IPS-18a (cell line): Measurements from ENCODE around the gene IL27RA.

ENCODE experiments used
- H3K27ac ChIP-seq: one replicate; pipeline ENCODE4 v1.5.1; 2013; ENCODE audit warnings: low read length
- H3K27me3 ChIP-seq: one replicate; pipeline ENCODE4 v1.6.1; 2013; ENCODE audit warnings: mild to moderate bottlenecking, low read length; ENCODE audit not compliant: control insufficient read depth, insufficient read depth
- H3K36me3 ChIP-seq: one replicate; pipeline ENCODE4 v1.6.1; 2013; ENCODE audit warnings: low read depth, low read length; ENCODE audit not compliant: control insufficient read depth
- H3K4me1 ChIP-seq: one replicate; pipeline ENCODE4 v1.6.1; 2013; ENCODE audit warnings: low read depth, low read length; ENCODE audit not compliant: control insufficient read depth
- H3K4me3 ChIP-seq: one replicate; pipeline ENCODE4 v1.5.1; 2013; ENCODE audit warnings: low read length
- H3K9ac ChIP-seq: one replicate; pipeline ENCODE4 v1.6.1; 2013; ENCODE audit warnings: mild to moderate bottlenecking, low read length, moderate library complexity
- H3K9me3 ChIP-seq: one replicate; pipeline ENCODE4 v1.6.1; 2013; ENCODE audit warnings: low read depth, low read length; ENCODE audit not compliant: control insufficient read depth

The IL27RA gene

DNA sequence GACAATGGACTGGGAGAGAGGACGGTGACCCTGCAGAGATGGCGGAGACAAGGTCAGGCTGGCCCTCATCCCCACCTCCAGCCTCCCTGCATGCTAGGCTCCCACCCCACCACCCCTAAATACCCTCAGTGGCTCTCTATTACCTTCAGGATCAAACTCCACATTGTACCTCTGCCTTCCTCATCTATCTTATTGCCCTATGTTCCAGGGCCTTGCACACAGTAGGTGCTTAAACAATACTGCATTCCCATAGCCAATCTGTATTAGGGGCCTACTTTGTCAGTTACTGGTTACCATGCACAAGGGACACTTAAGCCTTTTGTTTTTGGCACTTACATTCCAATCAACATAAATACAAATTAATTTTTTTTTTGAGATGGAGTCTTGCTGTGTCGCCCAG, 23.8 kb downstream of the IL27RA start:
- peaks cover 5% of the 10 kb centered on the region for H3K4me1 ChIP-seq
- H3K4me3 ChIP-seq, result no peak overlapping the region
- H3K9me3 ChIP-seq, result no peaks in the 10 kb centered on the region
- no peak overlapping the region for H3K27ac ChIP-seq
- H3K36me3 ChIP-seq, result no peaks in the 10 kb centered on the region
- peaks cover 23% of the 10 kb centered on the region for H3K27me3 ChIP-seq
- no peak overlapping the region for H3K9ac ChIP-seq

DNA sequence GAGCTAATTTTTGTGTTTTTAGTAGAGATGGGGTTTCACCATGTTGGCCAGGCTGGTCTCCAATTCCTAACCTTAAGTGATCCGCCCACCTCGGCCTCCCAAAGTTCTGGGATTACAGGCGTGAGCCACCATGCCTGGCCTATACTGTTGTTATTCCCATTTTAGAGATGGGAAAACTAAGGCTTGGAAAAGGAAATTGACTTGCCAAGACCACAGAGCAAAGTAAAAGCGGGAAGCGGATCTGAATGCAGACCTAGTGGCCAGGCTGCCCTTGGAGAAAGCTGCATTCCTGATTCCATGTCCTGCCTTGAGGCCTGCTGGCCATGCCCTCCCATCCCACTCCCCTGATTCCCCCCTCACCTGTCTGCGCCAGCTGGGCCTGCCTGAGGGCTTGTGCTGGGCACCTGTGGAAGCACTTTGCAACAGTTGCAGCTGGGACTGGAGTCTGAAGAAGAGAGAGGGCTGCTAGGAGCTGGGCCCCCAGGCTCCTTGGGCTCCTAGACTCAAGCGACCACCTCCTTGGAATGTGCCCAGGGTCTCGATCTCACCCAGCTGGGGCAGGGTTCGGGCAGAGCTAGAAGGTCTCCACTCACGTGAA, 24.6 kb downstream of the IL27RA start:
- no peaks in the 10 kb centered on the region for H3K36me3 ChIP-seq
- peaks cover 23% of the 10 kb centered on the region for H3K27me3 ChIP-seq
- no peak overlapping the region for H3K9ac ChIP-seq
- H3K9me3 ChIP-seq, result no peaks in the 10 kb centered on the region
- H3K4me3 ChIP-seq, result no peak overlapping the region
- H3K4me1 ChIP-seq, result peaks cover 5% of the 10 kb centered on the region
- no peak overlapping the region for H3K27ac ChIP-seq

DNA sequence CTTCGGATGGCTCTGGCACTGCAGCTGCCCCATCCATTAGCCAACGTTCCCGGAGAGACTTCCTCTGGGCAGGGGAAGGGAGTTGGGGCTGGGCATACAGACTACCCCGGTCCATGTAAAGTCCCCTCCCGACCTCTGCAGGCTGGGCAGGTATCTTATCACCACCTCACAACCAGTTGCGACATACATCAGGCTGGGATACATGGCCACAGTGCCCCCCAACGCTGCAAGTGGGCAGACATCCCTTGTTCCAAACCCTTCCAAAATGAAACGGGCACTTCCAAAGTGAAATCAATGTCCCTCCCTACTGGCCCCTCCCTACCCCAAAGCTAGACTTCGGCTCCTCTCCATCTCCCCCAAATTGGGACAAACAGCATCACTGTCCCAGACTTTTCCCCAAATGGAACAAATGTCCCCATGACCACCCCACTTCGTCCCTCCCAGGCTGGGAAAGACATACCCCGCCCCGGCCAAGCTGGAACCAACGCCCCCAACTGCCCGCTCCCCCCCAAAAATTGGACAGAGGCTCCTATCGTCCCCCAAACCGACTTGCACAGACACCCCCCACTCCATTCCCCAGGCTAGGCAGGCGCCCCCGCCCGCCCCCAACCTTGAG, 25.3 kb downstream of the IL27RA start:
- H3K9ac ChIP-seq, result no peak overlapping the region

DNA sequence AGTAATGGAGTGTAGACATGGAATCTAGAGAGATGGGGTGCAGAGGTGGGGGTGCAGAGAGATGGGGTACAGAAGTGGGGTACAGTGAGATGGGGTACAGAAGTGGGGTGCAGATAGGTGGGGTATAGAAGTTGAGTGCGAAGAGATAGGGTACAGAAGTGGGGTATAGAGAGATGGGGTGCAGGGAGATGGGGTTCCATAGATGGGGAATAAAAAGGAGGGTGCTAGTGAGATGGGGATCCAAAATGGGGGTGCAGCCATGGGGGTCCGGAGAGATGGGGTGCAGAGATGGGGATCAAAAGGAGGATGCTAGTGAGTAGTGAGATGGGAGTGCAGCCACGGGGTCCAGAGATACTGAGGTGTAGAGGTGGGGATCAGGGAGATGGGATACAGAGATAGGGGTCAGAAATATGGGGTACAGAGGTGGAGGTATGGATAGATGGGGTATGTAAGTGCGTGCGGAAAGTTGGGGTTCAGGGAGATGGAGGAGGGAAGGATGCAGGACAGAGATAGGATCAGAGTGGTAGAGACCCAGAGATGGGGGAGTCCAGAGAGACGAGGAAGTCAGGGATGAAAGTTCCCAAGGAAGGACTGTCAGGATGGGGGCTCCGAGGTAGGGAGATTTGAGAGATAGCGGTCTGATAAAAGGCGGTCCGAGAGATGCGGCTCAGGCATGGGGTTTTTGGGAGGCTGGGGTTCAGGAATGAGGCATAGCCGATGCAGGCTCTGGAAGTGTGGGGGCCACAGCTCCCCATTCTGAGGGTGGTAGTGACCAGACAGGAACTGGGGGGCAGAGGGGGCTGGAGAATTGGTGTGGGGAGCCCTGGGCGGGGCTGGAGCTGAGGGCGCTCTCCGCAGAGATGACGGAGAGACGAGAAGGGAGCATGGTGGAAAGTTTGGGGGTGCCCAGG, 26.9 kb downstream of the IL27RA start:
- H3K36me3 ChIP-seq, result no peaks in the 10 kb centered on the region
- H3K4me3 ChIP-seq, result peak overlapping the region; percentile 50
- no peaks in the 10 kb centered on the region for H3K9me3 ChIP-seq
- no peak overlapping the region for H3K9ac ChIP-seq
- H3K4me1 ChIP-seq, result peaks cover 5% of the 10 kb centered on the region
- H3K27me3 ChIP-seq, result peaks cover 23% of the 10 kb centered on the region
- H3K27ac ChIP-seq, result no peak overlapping the region

More for the DNA sequence above, 25.3 kb downstream of the IL27RA start:
- Histone ChIP-seq H3K27ac (no peak overlapping the region), H3K36me3 (no peaks in the 10 kb centered on the region), H3K27me3 (peaks cover 23% of the 10 kb centered on the region), H3K4me3 (peak overlapping the region; percentile 54), H3K9me3 (no peaks in the 10 kb centered on the region), H3K4me1 (peaks cover 5% of the 10 kb centered on the region)

DNA sequence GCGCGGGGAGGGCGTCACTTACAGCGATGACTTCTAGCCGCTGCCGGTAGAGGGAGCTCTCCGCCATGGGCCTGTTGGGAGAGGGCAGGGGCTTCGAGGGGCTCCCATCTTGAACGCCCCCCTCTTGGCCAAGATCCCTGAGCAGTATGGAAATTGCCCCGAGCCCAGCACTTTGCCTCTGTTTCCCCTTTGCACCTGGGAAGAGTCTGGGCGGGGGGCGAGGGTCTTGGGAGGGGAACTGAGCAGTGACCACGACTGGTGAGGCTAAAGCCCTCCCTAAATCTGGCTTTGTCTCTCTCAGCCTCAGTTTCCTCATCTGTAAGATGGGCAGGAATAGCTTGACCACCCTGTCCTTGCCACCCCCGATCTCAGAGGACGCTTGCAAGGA, 27.5 kb downstream of the IL27RA start:
- peaks cover 23% of the 10 kb centered on the region for H3K27me3 ChIP-seq
- no peak overlapping the region for H3K4me3 ChIP-seq
- no peaks in the 10 kb centered on the region for H3K9me3 ChIP-seq
- H3K9ac ChIP-seq, result no peak overlapping the region
- H3K4me1 ChIP-seq, result peaks cover 5% of the 10 kb centered on the region
- no peaks in the 10 kb centered on the region for H3K36me3 ChIP-seq
- H3K27ac ChIP-seq, result no peak overlapping the region

DNA sequence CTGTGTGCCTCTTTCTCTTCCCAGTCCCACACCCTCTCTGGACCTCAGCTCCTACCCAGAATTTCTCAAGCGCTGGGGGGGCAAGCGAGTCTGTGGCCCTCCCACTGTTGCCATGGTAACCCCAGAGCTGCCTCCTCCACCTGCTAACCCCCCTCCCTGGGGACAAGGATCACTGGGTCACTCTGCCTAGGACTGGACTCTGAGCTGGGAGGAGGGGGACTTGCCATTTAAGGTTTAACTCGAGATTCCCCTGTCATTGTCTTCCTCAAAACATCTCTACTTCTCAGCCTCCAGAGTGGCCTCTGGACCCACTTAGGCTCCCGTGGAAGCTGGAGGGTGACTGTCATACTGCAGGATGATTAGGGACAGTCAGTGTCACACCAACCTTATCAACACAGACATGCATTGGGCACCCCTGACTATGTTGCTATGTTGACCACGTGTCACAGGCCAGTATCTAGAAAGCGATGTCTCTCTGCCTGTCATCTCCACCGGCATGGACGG, 28.1 kb downstream of the IL27RA start:
- Histone ChIP-seq H3K9ac (no peak overlapping the region), H3K36me3 (no peaks in the 10 kb centered on the region), H3K9me3 (no peaks in the 10 kb centered on the region), H3K27me3 (peaks cover 23% of the 10 kb centered on the region), H3K4me1 (peaks cover 5% of the 10 kb centered on the region), H3K27ac (no peak overlapping the region), H3K4me3 (no peak overlapping the region)

DNA sequence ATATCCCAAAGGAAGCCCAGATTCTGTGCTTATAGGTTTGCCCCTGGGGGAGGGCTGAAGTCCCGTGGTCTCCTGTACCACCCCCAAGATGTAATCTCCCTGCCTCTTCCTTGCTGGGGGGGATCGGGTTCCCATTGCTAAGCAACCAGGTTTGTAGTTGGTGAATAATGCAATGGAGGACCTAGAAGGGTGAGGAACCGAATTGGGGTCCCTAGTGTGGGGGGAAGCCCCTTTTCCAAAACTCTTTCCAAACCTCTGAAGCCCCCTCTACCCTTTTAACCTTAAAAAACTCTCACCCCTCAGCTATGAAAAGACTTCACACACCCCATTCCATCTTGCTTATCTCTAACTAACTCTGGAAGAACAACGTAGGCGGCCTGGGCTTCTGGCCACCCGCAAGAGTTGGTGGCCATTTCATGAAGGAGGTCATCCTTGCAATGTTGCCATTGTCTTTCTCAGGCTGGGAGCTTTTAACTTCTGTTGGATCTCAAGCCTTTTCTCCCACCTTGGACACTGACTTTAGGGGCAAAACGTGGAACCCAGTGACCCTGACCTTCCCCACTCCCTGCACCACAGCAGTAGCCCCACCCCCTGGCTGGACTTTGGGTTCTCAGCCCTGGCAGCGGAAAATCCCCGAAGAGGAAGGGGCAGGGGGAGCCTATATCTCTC, 29.7 kb downstream of the IL27RA start:
- Histone ChIP-seq H3K4me1 (peaks cover 5% of the 10 kb centered on the region), H3K36me3 (no peaks in the 10 kb centered on the region), H3K27me3 (peaks cover 23% of the 10 kb centered on the region), H3K9me3 (no peaks in the 10 kb centered on the region), H3K4me3 (no peak overlapping the region), H3K27ac (no peak overlapping the region), H3K9ac (no peak overlapping the region)

DNA sequence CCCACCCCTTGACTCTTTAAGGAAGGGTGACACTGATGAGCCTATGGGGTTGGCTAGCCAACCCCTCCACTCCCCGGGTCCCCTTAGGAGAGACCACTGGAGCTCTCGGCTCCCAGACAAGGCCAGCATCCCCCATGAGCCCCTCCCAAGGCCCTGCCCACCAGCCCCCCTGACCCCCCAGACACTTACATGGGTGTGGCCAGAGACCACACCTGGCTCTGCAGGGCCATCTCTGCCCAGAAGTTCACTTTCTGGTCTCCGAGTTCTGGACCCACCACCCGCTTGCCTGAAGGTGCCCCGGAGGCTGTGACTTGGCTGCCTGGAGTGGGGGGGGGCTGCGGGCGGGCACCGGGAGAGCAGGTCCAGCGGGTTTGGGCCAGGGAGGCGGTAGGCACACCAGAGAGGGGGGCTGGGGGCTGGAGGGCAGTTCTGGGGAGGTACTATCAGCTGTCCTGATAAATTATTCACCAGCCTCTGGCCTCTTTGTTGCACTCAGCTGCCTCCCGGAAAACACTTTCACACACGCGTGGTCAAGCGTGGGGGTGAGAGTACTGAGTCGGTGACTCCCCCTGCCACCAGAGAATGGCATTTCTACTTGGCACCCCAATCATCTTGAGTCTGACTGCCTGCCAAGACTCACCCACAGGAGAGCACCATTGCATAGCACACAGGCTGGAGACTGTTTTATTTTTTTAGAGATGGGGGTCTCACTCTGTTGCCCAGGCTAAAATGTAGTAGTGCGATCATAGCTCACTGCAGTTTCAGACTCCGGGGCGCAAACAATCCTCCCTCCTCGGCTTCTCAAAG, 30.4 kb downstream of the IL27RA start, which contains the start of gene PALM3:
PALM3 (minus strand) TSS at position 326 of the 807 bp plus-strand sequence; CDS start at position 230, 96 bp downstream.
- Histone ChIP-seq H3K4me1 (peaks cover 5% of the 10 kb centered on the region), H3K36me3 (no peaks in the 10 kb centered on the region), H3K27me3 (peaks cover 23% of the 10 kb centered on the region), H3K9me3 (no peaks in the 10 kb centered on the region), H3K27ac (no peak within 1 kb of the TSS), H3K9ac (no peak within 1 kb of the TSS), H3K4me3 (no peak within 1 kb of the TSS)

DNA sequence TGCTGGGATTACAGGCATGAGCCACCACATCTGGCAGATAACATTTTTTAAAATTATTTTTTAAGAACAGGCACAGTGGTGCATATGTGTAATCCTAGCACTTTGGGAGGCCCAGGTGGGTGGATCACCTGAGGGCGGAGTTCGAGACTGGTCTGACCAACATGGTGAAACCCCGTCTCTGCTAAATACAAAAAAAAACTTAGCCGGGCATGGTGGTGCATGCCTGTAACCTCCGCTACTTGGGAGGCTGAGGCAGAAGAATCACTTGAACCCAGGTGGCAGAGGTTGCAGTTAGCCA, 30.9 kb downstream of the IL27RA start:
- Histone ChIP-seq H3K9ac (no peak overlapping the region), H3K36me3 (no peaks in the 10 kb centered on the region), H3K4me3 (no peak overlapping the region), H3K9me3 (no peaks in the 10 kb centered on the region), H3K27ac (no peak overlapping the region), H3K4me1 (peaks cover 5% of the 10 kb centered on the region), H3K27me3 (peaks cover 23% of the 10 kb centered on the region)

DNA sequence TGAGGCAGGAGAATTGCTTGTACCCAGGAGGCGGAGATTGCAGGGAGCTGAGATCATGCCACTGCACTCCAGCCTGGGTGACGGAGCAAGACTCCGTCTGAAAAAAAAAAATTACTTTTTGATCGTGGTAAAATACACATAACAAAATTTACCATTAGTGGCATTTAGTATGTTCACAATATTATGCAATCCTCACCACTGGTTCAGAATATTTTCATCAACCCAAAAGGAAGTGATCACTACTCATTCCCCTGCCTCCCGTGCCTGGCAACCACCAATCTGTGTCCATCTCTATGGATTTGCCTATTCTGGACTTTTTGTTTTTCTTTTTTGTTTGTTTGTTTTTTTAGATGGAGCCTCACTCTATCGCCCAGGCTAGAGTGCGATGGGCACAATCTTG, 31.5 kb downstream of the IL27RA start:
- H3K4me3 ChIP-seq, result no peak overlapping the region
- peaks cover 5% of the 10 kb centered on the region for H3K4me1 ChIP-seq
- H3K27me3 ChIP-seq, result peaks cover 20% of the 10 kb centered on the region
- no peak overlapping the region for H3K27ac ChIP-seq
- no peaks in the 10 kb centered on the region for H3K36me3 ChIP-seq
- H3K9me3 ChIP-seq, result no peaks in the 10 kb centered on the region
- H3K9ac ChIP-seq, result no peak overlapping the region
